MM.1S (cell line): ENCODE data around the gene MVK.

ENCODE experiments used
- DNase-seq: peaks from one replicate; pipeline ENCODE4 v3.0.0-alpha.2; 2015
- H2AFZ ChIP-seq: fragments of 300-600 bp; sonication (generic); 2 replicates; pipeline ENCODE4 v1.6.0; 2016; ENCODE audit warnings: antibody characterized with exemption, low read length
- H3F3A ChIP-seq: fragments of 300-600 bp; sonication (generic); 2 replicates; pipeline ENCODE4 v1.6.1; 2016; ENCODE audit warnings: mild to moderate bottlenecking, antibody characterized with exemption, low read length, moderate library complexity, mixed read lengths; ENCODE audit not compliant: insufficient read depth
- H3K27ac ChIP-seq: fragments of 300-600 bp; sonication (generic); 2 replicates; pipeline ENCODE4 v1.5.1; 2016; ENCODE audit warnings: mild to moderate bottlenecking, low read length
- H3K27me3 ChIP-seq: fragments of 300-600 bp; sonication (generic); replicated peaks from 2 replicates; pipeline ENCODE4 v1.6.0; 2016; ENCODE audit warnings: low read length; ENCODE audit not compliant: insufficient read depth
- H3K36me3 ChIP-seq: fragments of 300-600 bp; sonication (generic); replicated peaks from 2 replicates; pipeline ENCODE4 v1.6.1; 2016; ENCODE audit warnings: mild to moderate bottlenecking, low read length, mixed read lengths; ENCODE audit not compliant: insufficient read depth
- H3K4me1 ChIP-seq: fragments of 300-600 bp; sonication (generic); 2 replicates; pipeline ENCODE4 v1.6.1; 2016; ENCODE audit warnings: low read length, mixed read lengths
- H3K4me2 ChIP-seq: fragments of 300-600 bp; sonication (generic); 2 replicates; pipeline ENCODE4 v1.6.0; 2016; ENCODE audit warnings: low read depth, low read length
- H3K4me3 ChIP-seq: fragments of 300-600 bp; sonication (generic); 2 replicates; pipeline ENCODE4 v1.5.1; 2016; ENCODE audit warnings: low read length, mixed read lengths
- H3K79me2 ChIP-seq: fragments of 300-600 bp; sonication (generic); 2 replicates; pipeline ENCODE4 v1.6.1; 2016; ENCODE audit warnings: mixed run types, low read length, mixed read lengths
- H3K9ac ChIP-seq: fragments of 300-600 bp; sonication (generic); 2 replicates; pipeline ENCODE4 v1.6.1; 2016; ENCODE audit warnings: low read length, mixed read lengths
- H3K9me2 ChIP-seq: fragments of 300-600 bp; sonication (generic); replicated peaks from 2 replicates; pipeline ENCODE4 v1.6.1; 2016; ENCODE audit warnings: mild to moderate bottlenecking, low read length, mixed read lengths; ENCODE audit not compliant: insufficient read depth
- H3K9me3 ChIP-seq: fragments of 300-600 bp; sonication (generic); replicated peaks from 2 replicates; pipeline ENCODE4 v1.6.1; 2016; ENCODE audit warnings: mild to moderate bottlenecking, low read length, mixed read lengths; ENCODE audit not compliant: insufficient read depth
- H4K20me1 ChIP-seq: fragments of 300-600 bp; sonication (generic); 2 replicates; pipeline ENCODE4 v1.6.1; 2016; ENCODE audit warnings: mild to moderate bottlenecking, low read length, moderate library complexity, mixed read lengths; ENCODE audit not compliant: insufficient read depth
- EZH2 ChIP-seq: fragments of 300-600 bp; sonication (generic); optimal IDR thresholded peaks from 2 replicates; pipeline ENCODE3; 2017; ENCODE audit warnings: low read depth, mild to moderate bottlenecking, antibody characterized with exemption, low read length, mixed read lengths
- EZH2phosphoT487 ChIP-seq: fragments of 300-600 bp; sonication (generic); IDR thresholded peaks from 2 replicates; pipeline ENCODE4 v1.6.1; 2018; ENCODE audit warnings: antibody characterized with exemption, low read length
- TF ChIP-seq, protein P1 (sequence below): fragments of 300-600 bp; sonication (generic); IDR thresholded peaks from 2 replicates; pipeline ENCODE4 v1.5.1; 2016; ENCODE audit warnings: antibody characterized with exemption, low read length, mixed read lengths

Gene MVK

DNA sequence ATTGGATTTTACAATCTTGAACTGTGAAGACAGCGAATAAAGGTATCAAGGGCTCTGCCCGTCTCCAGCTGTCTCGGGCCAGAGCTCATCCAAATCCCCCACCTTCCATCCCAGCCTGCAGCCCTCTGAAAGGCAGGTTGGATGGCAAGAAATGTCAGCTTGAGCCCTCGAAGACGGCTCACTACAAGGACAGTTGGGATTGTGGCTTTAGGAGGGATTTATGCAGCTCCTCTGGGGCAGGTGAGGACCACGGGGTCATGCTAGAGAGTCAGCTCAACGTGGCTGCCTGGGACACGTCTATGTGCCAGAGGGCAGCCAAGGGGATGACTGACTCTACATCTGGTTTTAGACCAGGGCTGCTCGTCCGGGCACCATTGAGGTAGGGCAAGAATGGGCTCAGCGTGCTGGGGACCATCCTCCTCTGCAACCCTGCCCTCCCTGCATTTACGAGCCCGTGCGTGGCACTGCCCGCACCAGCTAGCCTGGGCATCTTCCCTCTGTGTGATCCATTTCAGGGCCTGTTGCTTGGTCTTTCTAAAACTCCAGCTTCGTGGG, 16.2 kb downstream of the MVK start:
- H4K20me1 ChIP-seq, result no peaks in the 10 kb centered on the region
- TF ChIP-seq, protein P1, sequence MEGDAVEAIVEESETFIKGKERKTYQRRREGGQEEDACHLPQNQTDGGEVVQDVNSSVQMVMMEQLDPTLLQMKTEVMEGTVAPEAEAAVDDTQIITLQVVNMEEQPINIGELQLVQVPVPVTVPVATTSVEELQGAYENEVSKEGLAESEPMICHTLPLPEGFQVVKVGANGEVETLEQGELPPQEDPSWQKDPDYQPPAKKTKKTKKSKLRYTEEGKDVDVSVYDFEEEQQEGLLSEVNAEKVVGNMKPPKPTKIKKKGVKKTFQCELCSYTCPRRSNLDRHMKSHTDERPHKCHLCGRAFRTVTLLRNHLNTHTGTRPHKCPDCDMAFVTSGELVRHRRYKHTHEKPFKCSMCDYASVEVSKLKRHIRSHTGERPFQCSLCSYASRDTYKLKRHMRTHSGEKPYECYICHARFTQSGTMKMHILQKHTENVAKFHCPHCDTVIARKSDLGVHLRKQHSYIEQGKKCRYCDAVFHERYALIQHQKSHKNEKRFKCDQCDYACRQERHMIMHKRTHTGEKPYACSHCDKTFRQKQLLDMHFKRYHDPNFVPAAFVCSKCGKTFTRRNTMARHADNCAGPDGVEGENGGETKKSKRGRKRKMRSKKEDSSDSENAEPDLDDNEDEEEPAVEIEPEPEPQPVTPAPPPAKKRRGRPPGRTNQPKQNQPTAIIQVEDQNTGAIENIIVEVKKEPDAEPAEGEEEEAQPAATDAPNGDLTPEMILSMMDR, result no peak
- TF ChIP-seq EZH2phosphoT487, result no peak
- no peak for TF ChIP-seq EZH2
- no peaks in the 10 kb centered on the region for H3K36me3 ChIP-seq
- H3K9ac ChIP-seq, result no peak overlapping the region
- H3K4me1 ChIP-seq, result no peaks in the 10 kb centered on the region
- no peaks in the 10 kb centered on the region for H3F3A ChIP-seq
- no peaks in the 10 kb centered on the region for H3K79me2 ChIP-seq
- H2AFZ ChIP-seq, result no peak overlapping the region
- no peaks in the 10 kb centered on the region for H3K9me2 ChIP-seq
- no peak for DNase-seq
- no peaks in the 10 kb centered on the region for H3K27me3 ChIP-seq
- H3K4me3 ChIP-seq, result no peak overlapping the region
- H3K4me2 ChIP-seq, result no peak overlapping the region
- H3K27ac ChIP-seq, result no peak overlapping the region
- no peaks in the 10 kb centered on the region for H3K9me3 ChIP-seq

DNA sequence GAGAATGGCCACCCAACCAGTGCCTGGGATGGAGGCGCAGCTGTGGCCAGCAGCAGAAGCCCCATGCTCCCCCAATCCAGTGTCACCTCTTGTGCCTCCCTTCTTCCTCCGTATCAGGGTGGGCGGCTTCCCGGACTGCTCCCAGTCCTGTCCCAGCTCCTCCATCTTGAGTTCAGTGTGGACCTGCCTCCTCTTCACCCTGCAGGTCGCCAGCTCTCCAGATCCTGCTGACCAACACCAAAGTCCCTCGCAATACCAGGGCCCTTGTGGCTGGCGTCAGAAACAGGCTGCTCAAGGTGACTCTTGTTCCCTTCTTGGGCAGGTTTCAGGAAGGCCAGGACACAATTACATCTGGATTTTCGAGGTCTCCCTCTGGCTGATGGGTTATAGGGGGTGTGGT, 17.0 kb downstream of the MVK start:
- no peak for DNase-seq
- Histone ChIP-seq H3K4me3 (no peak overlapping the region), H3K4me1 (no peaks in the 10 kb centered on the region), H4K20me1 (no peaks in the 10 kb centered on the region), H2AFZ (no peak overlapping the region), H3K27ac (no peak overlapping the region), H3K36me3 (no peaks in the 10 kb centered on the region), H3K9me2 (no peaks in the 10 kb centered on the region), H3K79me2 (no peaks in the 10 kb centered on the region), H3K27me3 (no peaks in the 10 kb centered on the region), H3K9ac (no peak overlapping the region), H3F3A (no peaks in the 10 kb centered on the region), H3K4me2 (no peak overlapping the region), H3K9me3 (no peaks in the 10 kb centered on the region)
- TF ChIP-seq, protein P1, result no peak
- TF ChIP-seq EZH2, result no peak
- no peak for TF ChIP-seq EZH2phosphoT487

DNA sequence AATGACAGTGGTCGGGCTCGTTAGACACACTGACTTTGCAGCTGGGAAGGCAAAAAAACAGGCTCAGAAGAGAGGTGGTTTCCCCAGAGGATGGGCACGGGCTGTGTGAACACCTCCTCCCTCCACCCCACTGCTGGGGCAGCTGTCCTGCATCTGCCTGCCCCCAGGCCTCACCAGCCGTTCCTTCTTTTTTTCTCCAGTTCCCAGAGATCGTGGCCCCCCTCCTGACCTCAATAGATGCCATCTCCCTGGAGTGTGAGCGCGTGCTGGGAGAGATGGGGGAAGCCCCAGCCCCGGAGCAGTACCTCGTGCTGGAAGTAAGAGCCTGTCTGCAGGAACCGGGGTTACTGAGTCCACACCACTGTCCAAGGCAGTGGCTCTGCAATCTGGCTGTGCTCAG, 17.4 kb downstream of the MVK start:
- H3K27ac ChIP-seq, result no peak overlapping the region
- no peaks in the 10 kb centered on the region for H3K4me1 ChIP-seq
- no peaks in the 10 kb centered on the region for H3K27me3 ChIP-seq
- no peaks in the 10 kb centered on the region for H3K79me2 ChIP-seq
- no peak overlapping the region for H3K4me2 ChIP-seq
- H3K9me2 ChIP-seq, result no peaks in the 10 kb centered on the region
- no peaks in the 10 kb centered on the region for H3K36me3 ChIP-seq
- H2AFZ ChIP-seq, result no peak overlapping the region
- H3F3A ChIP-seq, result no peaks in the 10 kb centered on the region
- H3K9ac ChIP-seq, result no peak overlapping the region
- H3K9me3 ChIP-seq, result no peaks in the 10 kb centered on the region
- H3K4me3 ChIP-seq, result no peak overlapping the region
- no peaks in the 10 kb centered on the region for H4K20me1 ChIP-seq
- no peak for TF ChIP-seq EZH2phosphoT487
- TF ChIP-seq, protein P1, result no peak
- no peak for TF ChIP-seq EZH2
- DNase-seq, result no peak
